Urothelium cell line (cell line): ENCODE data around the gene COCH.
"Not testable (repeated sequence)": the region's sequence is repeated elsewhere in the genome, so short reads cannot be mapped to it uniquely, and the experiment has no call there.

ENCODE experiments used
- DNase-seq: peaks from one replicate; pipeline ENCODE4 v3.0.0; 2011; ENCODE audit warnings: low spot score, mixed read lengths
- FAIRE-seq: peaks from 2 replicates; lab custom pipeline; 2011; peaks lifted over from hg19 to GRCh38; lab: Jason Lieb, UNC

Gene COCH

DNA sequence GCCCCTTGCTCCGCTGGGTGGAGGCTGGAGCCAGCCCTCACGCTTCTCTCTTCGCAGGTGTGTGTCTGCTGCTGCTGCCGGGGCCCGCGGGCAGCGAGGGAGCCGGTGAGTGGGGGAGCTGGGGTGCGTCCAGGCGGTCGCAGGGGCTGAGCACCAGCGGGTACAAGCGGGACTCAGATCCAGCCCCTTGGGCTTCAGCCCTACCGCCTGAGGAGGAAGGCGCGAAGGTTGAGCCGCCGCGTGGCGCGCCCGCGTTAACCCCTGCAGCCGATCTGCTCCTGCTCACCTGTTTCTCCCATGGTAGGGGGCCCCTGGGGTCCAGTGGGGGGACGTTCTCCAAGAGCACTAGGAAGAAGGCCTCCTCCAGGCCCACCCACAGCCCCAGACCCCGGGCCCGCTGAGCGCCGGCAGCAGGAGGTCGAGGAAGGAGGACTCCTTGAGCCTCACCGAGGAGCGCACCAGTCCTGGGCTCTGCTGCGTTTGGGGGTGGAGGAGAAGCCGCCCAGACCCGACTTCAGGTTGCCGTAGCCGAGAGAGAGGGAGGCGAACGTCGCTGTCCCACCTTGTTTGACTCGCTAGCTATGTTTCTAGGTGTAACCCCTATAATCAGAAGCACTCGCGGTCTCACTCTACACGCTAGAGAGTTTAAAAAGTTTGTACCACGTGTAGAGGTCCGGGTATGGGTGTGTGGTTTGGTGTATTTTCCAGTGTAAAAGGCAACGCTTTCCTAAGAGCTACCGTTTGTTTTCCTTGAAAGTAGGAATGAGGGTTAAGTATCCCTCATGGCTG, 834 bp downstream of the COCH start:
- DNase-seq (no peak), FAIRE-seq (no peak)

DNA sequence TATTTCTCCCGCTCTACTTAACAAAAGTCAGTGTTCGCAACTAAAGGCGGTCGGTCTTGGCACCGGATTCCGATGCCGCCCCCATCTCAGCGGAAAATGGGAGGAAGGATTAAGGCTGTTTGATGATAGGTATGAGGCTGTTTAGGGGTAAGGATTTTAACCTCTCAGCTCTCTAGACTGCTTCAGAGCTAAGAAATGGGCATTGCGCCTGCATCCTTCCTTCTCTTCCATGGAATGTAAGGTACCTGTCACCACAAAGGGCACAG, 1.4 kb downstream of the COCH start:
- FAIRE-seq = no peak

DNA sequence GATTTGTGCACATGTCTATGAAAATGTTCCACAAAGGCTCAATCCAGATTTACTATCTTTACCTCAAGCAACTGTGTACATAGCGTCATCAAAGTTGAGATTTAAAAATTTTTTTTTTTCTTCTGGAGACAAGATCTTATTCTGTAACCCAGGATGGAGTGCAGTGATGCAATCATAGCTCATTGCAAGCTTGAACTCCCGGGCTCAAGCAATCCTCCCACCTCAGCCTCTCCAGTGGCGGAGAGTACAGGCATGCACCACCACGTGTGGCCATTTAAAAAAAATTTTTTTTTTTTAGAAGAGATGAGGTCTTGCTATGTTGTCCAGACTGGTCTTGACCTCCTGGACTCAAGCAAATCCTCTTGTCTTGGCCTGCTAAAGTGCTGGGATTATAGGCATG, 2.3 kb downstream of the COCH start:
- DNase-seq (no peak), FAIRE-seq (no peak)

More for the DNA sequence above, 1.4 kb downstream of the COCH start:
- no peak for DNase-seq

DNA sequence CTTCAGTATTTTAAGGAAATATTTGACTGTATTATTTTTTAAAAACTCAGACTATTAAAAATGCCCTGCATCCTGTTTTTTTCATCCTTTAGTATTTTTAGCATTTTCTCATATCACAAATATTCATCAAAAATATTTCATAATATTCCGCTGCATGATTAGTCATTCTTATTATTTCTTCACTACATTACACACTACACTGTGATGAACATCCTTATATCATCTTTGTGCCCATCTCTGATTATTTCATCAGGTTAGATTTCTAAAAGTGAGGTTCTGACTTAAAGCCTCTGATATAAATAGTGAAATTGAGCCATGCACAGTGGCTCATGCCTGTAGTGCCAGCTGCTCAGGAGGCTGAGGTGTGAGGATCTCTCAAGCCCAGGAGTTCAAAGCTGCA, 8.1 kb downstream of the COCH start:
- DNase-seq = no peak
- FAIRE-seq = no peak

DNA sequence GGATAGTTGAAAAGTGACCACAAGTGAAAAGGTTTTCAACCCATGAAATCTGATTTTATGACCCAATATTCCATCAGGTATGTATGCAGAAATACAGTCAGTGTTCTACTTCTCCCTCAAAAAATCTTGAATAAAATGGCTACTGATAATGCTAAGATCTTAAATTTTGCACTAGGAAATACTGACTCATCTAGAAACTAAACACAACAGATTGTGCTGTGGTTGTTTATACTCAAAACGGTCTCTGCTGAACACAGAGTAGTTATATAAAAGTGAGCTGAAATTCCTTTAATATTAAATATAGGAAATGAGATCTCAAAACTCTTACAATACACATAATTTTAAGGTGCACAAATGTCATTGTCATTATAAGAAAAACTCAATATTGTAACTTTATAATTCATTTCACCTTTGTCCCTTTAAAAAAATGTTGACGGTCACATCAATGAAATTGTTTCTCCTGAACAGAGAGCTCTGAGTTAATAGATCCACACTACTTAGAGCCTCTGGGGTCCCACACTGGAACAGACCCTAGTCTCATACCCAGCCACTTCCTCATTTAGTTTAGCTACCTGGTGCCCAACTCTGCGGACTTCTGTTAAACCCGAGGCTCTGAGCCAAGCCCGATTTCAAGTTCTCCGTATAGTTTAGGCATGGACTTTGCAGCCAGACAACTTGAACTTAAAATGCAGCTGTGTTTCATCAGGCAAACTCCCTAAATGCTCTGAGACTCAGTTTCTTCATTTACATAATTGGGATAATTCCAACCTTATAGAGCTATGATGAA, 9.3 kb downstream of the COCH start:
- no peak for FAIRE-seq
- no peak for DNase-seq

DNA sequence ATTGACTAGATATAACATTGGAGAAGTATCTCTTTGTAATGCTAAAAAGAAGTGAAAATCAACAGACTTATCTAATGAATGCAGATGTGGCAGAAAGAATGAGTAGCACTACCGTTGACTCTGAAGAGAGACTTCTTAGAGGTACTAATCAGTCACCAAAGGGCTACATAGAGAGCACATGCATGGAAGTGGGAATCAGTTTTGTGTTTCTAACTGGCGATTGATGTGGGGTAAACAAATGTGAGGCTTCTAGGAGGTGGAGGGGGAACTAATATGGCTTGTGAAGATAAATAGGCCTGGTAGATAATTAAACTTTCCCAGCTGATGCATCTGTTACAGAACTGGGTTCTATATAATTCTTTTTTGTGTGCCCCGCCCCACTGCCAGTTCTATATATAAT, 10.5 kb downstream of the COCH start:
- DNase-seq (no peak), FAIRE-seq (no peak)

DNA sequence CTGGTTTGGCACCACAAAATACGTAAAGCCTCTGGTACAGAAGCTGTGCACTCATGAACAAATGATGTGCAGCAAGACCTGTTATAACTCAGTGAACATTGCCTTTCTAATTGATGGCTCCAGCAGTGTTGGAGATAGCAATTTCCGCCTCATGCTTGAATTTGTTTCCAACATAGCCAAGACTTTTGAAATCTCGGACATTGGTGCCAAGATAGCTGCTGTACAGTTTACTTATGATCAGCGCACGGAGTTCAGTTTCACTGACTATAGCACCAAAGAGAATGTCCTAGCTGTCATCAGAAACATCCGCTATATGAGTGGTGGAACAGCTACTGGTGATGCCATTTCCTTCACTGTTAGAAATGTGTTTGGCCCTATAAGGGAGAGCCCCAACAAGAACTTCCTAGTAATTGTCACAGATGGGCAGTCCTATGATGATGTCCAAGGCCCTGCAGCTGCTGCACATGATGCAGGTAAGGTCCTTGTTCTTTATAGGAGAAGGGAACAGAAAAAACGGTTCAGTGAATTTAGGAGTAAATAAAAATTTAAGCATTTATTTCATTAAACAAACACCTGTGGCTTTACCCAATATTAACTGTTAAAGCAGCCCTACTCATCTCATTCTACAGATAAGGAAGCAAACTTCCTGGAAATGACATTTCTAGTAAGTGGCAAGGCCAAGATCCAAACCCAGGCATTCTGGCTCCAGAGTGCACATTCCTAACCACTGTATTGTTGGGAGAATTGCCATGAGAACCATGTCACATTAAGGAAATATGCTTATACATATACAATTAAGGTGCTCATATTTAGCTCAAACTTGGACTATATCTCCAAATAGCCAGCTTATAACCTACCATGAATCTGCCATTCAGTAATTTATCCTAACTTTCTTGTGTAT, 11.7 kb downstream of the COCH start:
- no peak for DNase-seq
- FAIRE-seq = no peak

DNA sequence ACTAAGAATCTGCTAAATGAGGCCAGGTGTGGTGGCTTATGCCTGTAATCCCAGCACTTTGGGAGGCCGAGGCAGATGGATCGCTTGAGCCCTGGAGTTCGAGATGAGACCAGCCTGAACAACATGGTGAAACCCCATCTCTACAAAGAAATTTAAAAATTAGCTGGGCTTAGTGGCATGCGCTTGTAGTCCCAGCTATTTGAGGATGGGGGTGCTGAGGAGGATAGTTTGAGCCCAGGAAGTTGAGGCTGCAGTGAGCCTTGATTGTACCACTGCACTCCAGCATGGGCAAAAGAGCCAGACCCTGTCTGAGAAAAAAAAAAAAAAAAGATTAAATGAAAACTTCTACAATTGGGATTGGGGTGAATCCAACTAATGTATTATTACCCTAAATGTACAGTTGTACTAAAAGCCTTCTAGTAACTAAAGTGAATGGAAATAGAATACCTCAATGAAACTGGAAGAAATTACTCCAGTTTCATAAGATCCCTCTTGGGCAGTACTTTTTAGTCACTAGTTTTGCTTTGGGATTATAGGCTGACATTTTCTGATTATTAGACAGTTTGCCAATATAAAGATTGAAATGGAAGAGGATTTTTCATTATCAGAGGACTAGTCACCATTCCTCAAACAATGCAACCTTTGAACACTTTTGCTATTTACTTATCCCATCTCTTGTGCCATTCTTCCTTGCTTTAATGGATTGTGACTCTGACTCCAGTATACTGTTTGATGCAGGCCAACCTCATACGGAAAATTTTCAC, 14.3 kb downstream of the COCH start:
- DNase-seq (no peak), FAIRE-seq (no peak)

DNA sequence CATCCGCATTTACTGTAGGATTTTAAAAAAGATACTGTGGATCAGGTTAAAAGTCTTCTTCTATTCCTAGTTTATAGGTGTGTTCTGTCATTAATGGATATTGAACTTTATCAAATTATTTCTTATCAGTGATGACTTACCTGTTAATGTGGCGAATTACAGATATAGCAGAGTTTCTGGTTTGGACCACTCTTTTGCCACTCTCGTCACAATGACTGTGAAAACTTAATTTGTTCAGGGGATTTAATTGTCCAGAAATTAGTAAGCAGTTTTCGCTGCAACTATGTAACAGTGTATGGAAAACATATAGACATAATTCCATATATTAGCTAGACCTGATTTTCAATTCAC, 14.9 kb downstream of the COCH start:
- DNase-seq (no peak), FAIRE-seq (no peak)

DNA sequence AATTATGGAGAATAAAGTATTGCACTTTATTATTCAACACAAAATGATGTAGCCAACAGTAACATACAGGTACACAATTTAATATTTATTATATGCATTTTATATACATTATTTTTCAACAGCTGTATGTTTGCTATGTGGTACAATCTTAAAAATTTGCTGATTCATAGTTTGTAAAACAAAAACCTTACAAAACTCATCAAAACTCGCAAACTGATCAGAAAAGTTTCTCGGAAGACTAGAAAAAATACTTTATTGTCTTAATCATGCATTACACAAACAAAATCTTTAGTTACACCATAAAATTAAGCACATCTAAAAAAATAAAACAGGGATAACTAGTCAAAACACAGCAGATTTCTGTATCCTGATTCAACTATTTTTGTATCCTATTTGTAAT, 19.5 kb downstream of the COCH start:
- DNase-seq = no peak
- no peak for FAIRE-seq

DNA sequence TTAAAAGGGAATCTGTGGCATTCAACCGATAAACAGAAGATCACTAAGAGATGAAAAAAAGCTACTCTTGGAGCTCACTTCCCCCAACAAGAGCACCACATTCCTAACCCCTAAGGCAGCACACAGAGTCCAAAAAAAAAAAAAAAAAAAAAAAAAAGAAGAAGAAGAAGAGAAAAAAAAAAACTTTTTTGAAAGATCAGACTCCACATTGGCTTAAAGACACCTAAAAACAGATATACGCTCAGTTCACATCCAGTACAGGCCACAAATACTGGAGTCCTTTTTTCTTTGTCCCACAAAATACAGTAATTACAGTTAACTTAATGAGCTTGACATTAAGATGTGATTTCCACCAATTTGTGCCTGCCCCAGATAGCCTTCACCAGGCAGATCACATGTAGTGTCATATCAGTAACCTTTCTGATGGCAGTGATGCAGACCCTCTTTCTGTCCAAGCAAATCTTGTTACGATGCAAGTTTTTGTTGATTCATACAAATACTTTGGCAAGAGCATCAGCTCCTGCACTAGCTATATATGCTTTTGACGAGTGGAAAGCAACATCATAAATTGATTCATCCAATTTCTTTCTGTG, 20.7 kb downstream of the COCH start:
- FAIRE-seq (no peak), DNase-seq (no peak)

DNA sequence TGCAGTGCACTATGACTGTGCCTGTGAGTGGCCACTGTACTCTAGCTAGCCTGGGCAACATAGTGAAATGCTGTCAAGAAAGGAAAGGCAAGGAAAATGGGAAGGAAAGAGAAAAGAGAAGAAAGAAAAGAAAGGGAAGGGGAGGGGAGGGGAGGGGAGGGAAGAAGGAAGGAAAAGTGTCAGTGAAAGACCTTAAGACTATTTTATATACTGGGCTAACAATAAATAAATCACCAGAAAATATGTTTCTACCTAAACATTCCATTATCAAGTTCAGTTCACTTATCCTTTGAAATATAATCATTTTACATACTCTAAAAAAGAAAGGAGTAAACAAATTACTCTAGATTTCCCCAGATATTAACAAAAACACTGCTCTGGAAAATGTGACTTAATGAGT, 22.1 kb downstream of the COCH start:
- FAIRE-seq (no peak), DNase-seq (no peak)

DNA sequence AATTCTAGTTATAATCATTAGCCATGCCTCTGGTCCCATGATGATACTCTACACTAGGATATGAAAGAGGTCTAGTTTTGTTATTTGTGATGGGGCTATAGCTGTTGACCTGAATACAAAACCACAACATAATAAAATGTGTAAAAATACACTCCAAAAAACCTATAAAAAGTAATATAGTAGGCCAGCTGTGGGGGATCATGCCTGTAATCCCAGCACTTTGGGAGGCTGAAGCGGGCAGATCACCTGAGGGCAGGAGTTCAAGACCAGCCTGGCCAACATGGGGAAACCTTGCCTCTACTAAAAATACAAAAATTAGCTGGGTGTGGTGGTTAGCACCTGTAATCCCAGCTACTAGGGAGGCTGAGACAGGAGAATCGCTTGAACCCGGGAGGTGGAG, 22.8 kb downstream of the COCH start:
- not testable (repeated sequence) for DNase-seq, FAIRE-seq

DNA sequence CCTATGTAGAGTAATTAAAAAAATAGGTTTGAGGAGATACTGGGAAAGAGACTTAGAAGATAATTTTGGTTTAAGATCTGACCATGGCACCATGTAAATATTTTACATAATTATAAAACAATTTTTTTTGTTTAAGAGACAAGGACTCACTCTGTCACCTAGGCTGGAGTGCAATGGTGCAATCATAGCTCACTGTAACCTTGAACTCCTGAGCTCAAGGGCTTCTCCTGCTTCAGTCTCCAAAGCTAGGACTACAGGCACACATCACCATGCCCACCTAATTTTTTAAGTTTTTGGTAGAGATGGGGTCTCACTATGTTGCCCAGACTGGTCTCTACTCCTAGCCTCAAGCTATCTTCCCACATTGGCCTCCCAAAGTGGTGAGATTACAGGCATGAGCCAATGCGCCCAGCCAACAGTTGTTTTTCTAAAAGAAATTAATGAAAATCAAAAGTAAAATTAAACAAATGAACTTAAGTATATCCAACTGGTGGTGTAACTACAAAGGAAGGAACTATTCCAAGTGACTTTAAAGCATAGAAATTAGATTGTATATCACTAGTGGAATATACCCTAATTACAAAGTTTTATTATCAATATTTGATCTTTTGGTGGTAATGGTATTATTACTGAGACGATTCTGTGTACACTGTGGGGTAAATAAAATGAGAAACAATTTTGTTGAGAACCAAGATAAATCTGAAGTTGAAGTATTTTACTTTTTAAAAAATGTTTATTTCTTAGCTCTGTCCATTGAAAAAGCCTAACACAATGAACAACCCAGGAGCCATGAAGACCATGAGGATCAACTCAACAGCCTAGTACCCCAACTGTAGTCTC, 29.1 kb downstream of the COCH start:
- no peak for DNase-seq
- no peak for FAIRE-seq

DNA sequence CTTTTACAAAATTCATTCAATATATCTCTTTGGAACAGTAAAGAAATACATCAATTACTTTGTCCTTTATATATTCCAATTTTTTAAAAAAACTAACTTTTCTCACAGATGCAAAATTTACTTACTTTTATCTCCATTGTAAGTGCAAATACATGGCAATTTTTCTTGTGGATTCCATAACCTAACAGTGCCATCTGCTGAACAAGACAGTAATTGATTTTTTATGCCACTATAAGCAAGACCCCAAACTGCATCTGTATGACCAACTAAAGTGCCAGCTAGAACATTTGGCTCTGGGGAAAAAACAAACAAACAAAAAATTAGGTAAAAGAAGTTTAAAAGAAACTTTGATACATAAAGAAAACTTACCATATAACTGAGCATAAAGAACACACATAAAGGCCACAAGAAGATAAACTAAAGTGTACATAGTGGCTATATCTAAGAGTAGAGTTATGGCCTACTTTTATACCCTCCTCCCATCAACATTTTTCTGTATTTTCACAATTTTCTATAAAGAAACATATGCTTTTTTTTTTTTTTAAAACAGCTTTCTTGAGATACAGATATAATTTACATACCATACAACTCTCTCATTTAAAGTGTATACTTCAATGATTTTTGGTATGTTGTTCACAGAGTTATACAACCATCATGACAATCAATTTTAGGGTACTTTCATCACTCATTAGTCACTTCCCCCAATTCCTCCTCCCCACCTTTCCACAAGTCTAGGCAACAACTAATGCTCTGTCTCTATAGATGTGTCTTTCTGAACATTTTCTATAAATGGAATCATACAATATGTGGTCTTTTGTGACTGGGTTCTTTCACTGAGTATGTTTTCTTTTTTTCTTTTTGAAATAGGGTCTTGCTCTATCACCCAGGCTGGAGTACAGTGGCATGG, 32.6 kb downstream of the COCH start:
- DNase-seq (no peak), FAIRE-seq (no peak)

DNA sequence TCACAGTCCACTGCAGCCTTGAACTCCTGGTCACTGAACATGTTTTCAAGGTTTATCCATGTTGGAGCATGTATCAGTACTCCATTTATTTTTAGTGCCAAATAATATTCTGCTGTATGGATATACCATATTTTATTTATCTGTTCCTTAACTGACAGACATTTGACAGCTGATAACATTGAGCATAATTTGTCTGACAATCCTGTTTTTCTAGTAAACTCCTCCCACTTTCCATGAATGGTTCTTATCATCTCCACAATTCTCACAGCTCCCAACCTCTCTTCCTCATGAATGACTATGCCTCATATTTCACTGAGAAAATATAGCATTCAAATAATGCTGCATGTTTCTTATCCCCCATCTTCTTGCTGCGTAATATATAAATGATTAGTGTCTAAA, 33.3 kb downstream of the COCH start:
- DNase-seq (no peak), FAIRE-seq (no peak)

DNA sequence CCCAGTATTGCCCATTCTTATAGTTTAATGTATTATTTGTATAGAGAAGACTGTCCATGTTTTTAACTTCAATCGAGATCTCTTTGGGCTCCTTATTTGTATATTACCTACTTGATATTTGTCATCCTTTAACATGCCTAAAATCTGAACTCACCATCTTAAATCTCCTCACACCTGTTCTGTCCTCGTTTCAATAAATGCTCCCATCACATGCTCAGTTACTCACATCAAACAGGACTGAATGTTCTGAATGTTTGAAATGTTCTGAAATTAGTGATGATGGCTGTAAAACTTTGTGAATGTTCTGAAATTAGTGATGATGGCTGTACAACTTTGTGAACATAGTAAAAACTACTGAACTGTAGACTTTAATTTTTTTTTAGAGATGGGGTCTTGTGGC, 34.5 kb downstream of the COCH start:
- FAIRE-seq (no peak), DNase-seq (no peak)

DNA sequence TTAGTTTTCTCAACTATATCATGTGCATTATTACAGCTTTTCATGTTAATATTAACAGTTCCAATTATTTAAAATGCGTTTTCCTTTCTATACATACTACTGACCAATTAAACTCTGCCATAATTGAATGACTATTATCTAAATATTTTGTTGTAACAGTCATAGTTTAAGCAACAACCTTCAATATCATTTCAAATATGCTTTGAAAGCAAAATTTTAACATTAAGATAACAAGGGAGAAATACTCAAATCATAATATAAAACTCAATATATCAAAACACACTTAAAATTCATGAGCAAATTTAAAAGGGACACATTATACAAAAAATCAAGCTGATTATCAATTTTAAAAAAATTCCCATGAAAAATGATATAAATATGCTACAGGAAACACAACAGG, 40.5 kb downstream of the COCH start:
- FAIRE-seq (no peak), DNase-seq (no peak)

DNA sequence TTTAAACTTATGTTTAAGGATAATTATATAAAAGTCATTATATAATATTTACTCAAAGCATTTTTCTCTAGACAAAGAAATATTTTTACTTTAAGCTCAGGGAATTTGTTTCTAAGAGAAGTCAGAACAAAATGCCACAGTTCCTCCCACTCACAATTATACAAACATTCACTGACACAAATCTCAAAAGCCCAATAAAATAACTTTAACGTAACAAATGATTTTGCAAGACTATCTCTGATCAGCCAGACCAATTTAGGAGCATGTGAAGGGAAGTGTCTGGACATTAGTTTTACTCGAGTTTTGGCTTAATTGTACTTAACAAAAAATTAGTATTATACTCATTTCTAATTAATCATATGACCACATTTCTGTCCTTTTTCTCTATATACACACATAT, 41.2 kb downstream of the COCH start:
- no peak for FAIRE-seq

More for the DNA sequence above, 41.2 kb downstream of the COCH start:
- no peak for DNase-seq
